ENCODE data around the gene LINGO4.

Gene LINGO4

GRCh38 chr1:151830055-151830454 lies 24.8 kb upstream of the LINGO4 start:
- TF ChIP-seq JUND (IDR thresholded peaks at IDR 0.05; ENCODE audit: low read depth), result no peak
- in situ Hi-C loops (cut with HindIII; ENCODE audit: low pct_unique_long_range_greater_than_20kb, low sequenced_read_pairs), result no loop called here
- DNase-seq (ENCODE audit: low read depth in 1 of 2, low spot score in 1 of 2), result no peak

GRCh38 chr1:151829352-151830046 lies 24.3 kb upstream of the LINGO4 start:
- DNase-seq (ENCODE audit: low read depth in 1 of 2, low spot score in 1 of 2), result no peak
- in situ Hi-C loops (cut with HindIII; ENCODE audit: low pct_unique_long_range_greater_than_20kb, low sequenced_read_pairs), result no loop called here
- TF ChIP-seq JUND (IDR thresholded peaks at IDR 0.05; ENCODE audit: low read depth), result no peak

GRCh38 chr1:151828921-151829320 lies 23.7 kb upstream of the LINGO4 start:
- in situ Hi-C loops (cut with HindIII; ENCODE audit: low pct_unique_long_range_greater_than_20kb, low sequenced_read_pairs), result no loop called here
- no peak for TF ChIP-seq JUND (IDR thresholded peaks at IDR 0.05; ENCODE audit: low read depth)
- DNase-seq (ENCODE audit: low read depth in 1 of 2, low spot score in 1 of 2), result peak in 1 of 2 experiments; percentile 63

GRCh38 chr1:151827853-151828252 lies 22.6 kb upstream of the LINGO4 start:
- no peak for TF ChIP-seq JUND (IDR thresholded peaks at IDR 0.05; ENCODE audit: low read depth)
- DNase-seq (ENCODE audit: low read depth in 1 of 2, low spot score in 1 of 2), result no peak
- in situ Hi-C loops (cut with HindIII; ENCODE audit: low pct_unique_long_range_greater_than_20kb, low sequenced_read_pairs), result no loop called here

- DNase-seq (ENCODE audit: low read depth in 1 of 2, low spot score in 1 of 2), result no peak
- in situ Hi-C loops (cut with HindIII; ENCODE audit: low pct_unique_long_range_greater_than_20kb, low sequenced_read_pairs), result no loop called here
- no peak for TF ChIP-seq JUND (IDR thresholded peaks at IDR 0.05; ENCODE audit: low read depth)
Observed at GRCh38 chr1:151825751-151826660, 20.8 kb upstream of the LINGO4 start.

- DNase-seq (ENCODE audit: low read depth in 1 of 2, low spot score in 1 of 2), result no peak
- no peak for TF ChIP-seq JUND (IDR thresholded peaks at IDR 0.05; ENCODE audit: low read depth)
- in situ Hi-C loops (cut with HindIII; ENCODE audit: low pct_unique_long_range_greater_than_20kb, low sequenced_read_pairs), result no loop called here
Observed at GRCh38 chr1:151825204-151825603, 20.0 kb upstream of the LINGO4 start.

GRCh38 chr1:151823175-151823574 lies 18.0 kb upstream of the LINGO4 start:
- in situ Hi-C loops (cut with HindIII; ENCODE audit: low pct_unique_long_range_greater_than_20kb, low sequenced_read_pairs), result no loop called here
- no peak for TF ChIP-seq JUND (IDR thresholded peaks at IDR 0.05; ENCODE audit: low read depth)
- no peak for DNase-seq (ENCODE audit: low read depth in 1 of 2, low spot score in 1 of 2)

- TF ChIP-seq JUND (IDR thresholded peaks at IDR 0.05; ENCODE audit: low read depth), result no peak
- in situ Hi-C loops (cut with HindIII; ENCODE audit: low pct_unique_long_range_greater_than_20kb, low sequenced_read_pairs), result no loop called here
- DNase-seq (ENCODE audit: low read depth in 1 of 2, low spot score in 1 of 2), result no peak
Observed at GRCh38 chr1:151822404-151822803, 17.2 kb upstream of the LINGO4 start.

- no peak for DNase-seq (ENCODE audit: low read depth in 1 of 2, low spot score in 1 of 2)
- no peak for TF ChIP-seq JUND (IDR thresholded peaks at IDR 0.05; ENCODE audit: low read depth)
- in situ Hi-C loops (cut with HindIII; ENCODE audit: low pct_unique_long_range_greater_than_20kb, low sequenced_read_pairs), result no loop called here
Observed at GRCh38 chr1:151820940-151821339, 15.7 kb upstream of the LINGO4 start.

- TF ChIP-seq JUND (IDR thresholded peaks at IDR 0.05; ENCODE audit: low read depth), result no peak
- no peak for DNase-seq (ENCODE audit: low read depth in 1 of 2, low spot score in 1 of 2)
- in situ Hi-C loops (cut with HindIII; ENCODE audit: low pct_unique_long_range_greater_than_20kb, low sequenced_read_pairs), result no loop called here
Observed at GRCh38 chr1:151819976-151820623, 14.9 kb upstream of the LINGO4 start.

- in situ Hi-C loops (cut with HindIII; ENCODE audit: low pct_unique_long_range_greater_than_20kb, low sequenced_read_pairs), result no loop called here
- no peak for DNase-seq (ENCODE audit: low read depth in 1 of 2, low spot score in 1 of 2)
- TF ChIP-seq JUND (IDR thresholded peaks at IDR 0.05; ENCODE audit: low read depth), result no peak
Observed at GRCh38 chr1:151819227-151819835, 14.1 kb upstream of the LINGO4 start.

GRCh38 chr1:151817353-151817730 lies 12.1 kb upstream of the LINGO4 start:
- in situ Hi-C loops (cut with HindIII; ENCODE audit: low pct_unique_long_range_greater_than_20kb, low sequenced_read_pairs), result no loop called here
- DNase-seq (ENCODE audit: low read depth in 1 of 2, low spot score in 1 of 2), result no peak
- no peak for TF ChIP-seq JUND (IDR thresholded peaks at IDR 0.05; ENCODE audit: low read depth)

All from T47D (cell line).